Measurements from ENCODE around the gene NTF4.
"Not testable (repeated sequence)": the region's sequence is repeated elsewhere in the genome, so short reads cannot be mapped to it uniquely, and the experiment has no call there.

NTF4 gene

GRCh38 chr19:49071860-49072547 is 7.4 kb upstream of the NTF4 start:
- Mint-ChIP-seq H3K4me3 (no peak overlapping the region), H3K27me3 (peaks cover 83% of the 10 kb centered on the region)
- no peak for ATAC-seq

GRCh38 chr19:49070416-49070815 is 5.8 kb upstream of the NTF4 start:
- ATAC-seq: no peak

More at GRCh38 chr19:49071860-49072547, 7.4 kb upstream of the NTF4 start:
- Mint-ChIP-seq H3K4me1 (peaks cover 18% of the 10 kb centered on the region), H3K36me3 (peaks cover 6% of the 10 kb centered on the region), H3K9me3 (peaks cover 9% of the 10 kb centered on the region), H3K27ac (no peak overlapping the region)

GRCh38 chr19:49069026-49069425 is 4.4 kb upstream of the NTF4 start:
- H3K4me1 Mint-ChIP-seq: peaks cover 11% of the 10 kb centered on the region
- peaks cover 9% of the 10 kb centered on the region for H3K9me3 Mint-ChIP-seq
- H3K27me3 Mint-ChIP-seq: peaks cover 80% of the 10 kb centered on the region
- H3K36me3 Mint-ChIP-seq: peaks cover 6% of the 10 kb centered on the region
- no peak for ATAC-seq
- no peak overlapping the region for H3K27ac Mint-ChIP-seq
- H3K4me3 Mint-ChIP-seq: no peak overlapping the region

More at GRCh38 chr19:49070416-49070815, 5.8 kb upstream of the NTF4 start:
- Mint-ChIP-seq H3K9me3 (peaks cover 9% of the 10 kb centered on the region), H3K4me1 (peaks cover 16% of the 10 kb centered on the region), H3K4me3 (no peak overlapping the region), H3K27ac (no peak overlapping the region), H3K27me3 (peaks cover 85% of the 10 kb centered on the region), H3K36me3 (peaks cover 6% of the 10 kb centered on the region)

GRCh38 chr19:49067554-49067953 is 2.9 kb upstream of the NTF4 start:
- Mint-ChIP-seq H3K4me1 (no peaks in the 10 kb centered on the region), H3K36me3 (peaks cover under 1% of the 10 kb centered on the region), H3K9me3 (peaks cover 7% of the 10 kb centered on the region), H3K27me3 (peaks cover 78% of the 10 kb centered on the region), H3K27ac (no peak overlapping the region), H3K4me3 (no peak overlapping the region)
- no peak for ATAC-seq

- ATAC-seq: no peak
- H3K27ac Mint-ChIP-seq: no peak overlapping the region
- H3K4me3 Mint-ChIP-seq: no peak overlapping the region
- H3K9me3 Mint-ChIP-seq: peaks cover 7% of the 10 kb centered on the region
- H3K4me1 Mint-ChIP-seq: no peaks in the 10 kb centered on the region
- peaks cover 80% of the 10 kb centered on the region for H3K27me3 Mint-ChIP-seq
- H3K36me3 Mint-ChIP-seq: no peaks in the 10 kb centered on the region
Measured at GRCh38 chr19:49065905-49066512, 1.4 kb upstream of the NTF4 start.

GRCh38 chr19:49064029-49064629 is 489 bp downstream of the NTF4 start:
- Mint-ChIP-seq H3K9me3 (no peaks in the 10 kb centered on the region), H3K27ac (no peak overlapping the region), H3K27me3 (peaks cover 76% of the 10 kb centered on the region), H3K36me3 (no peaks in the 10 kb centered on the region), H3K4me1 (no peaks in the 10 kb centered on the region), H3K4me3 (no peak overlapping the region)
- ATAC-seq: no peak

GRCh38 chr19:49061445-49061844 is 3.2 kb downstream of the NTF4 start:
- peaks cover 83% of the 10 kb centered on the region for H3K27me3 Mint-ChIP-seq
- peaks cover 21% of the 10 kb centered on the region for H3K4me1 Mint-ChIP-seq
- peak; percentile 31 for ATAC-seq
- H3K9me3 Mint-ChIP-seq: no peaks in the 10 kb centered on the region
- H3K4me3 Mint-ChIP-seq: no peak overlapping the region
- no peak overlapping the region for H3K27ac Mint-ChIP-seq
- no peaks in the 10 kb centered on the region for H3K36me3 Mint-ChIP-seq

- Mint-ChIP-seq H3K4me1 (peaks cover 26% of the 10 kb centered on the region), H3K27ac (no peak overlapping the region), H3K27me3 (peaks cover 83% of the 10 kb centered on the region), H3K9me3 (no peaks in the 10 kb centered on the region), H3K4me3 (no peak overlapping the region), H3K36me3 (no peaks in the 10 kb centered on the region)
- ATAC-seq: no peak
Measured at GRCh38 chr19:49061000-49061399, 3.6 kb downstream of the NTF4 start.

- H3K27ac Mint-ChIP-seq: no peak overlapping the region
- H3K9me3 Mint-ChIP-seq: no peaks in the 10 kb centered on the region
- H3K27me3 Mint-ChIP-seq: peaks cover 82% of the 10 kb centered on the region
- no peaks in the 10 kb centered on the region for H3K36me3 Mint-ChIP-seq
- no peak overlapping the region for H3K4me3 Mint-ChIP-seq
- peaks cover 27% of the 10 kb centered on the region for H3K4me1 Mint-ChIP-seq
- no peak for ATAC-seq
Measured at GRCh38 chr19:49059053-49059452, 5.6 kb downstream of the NTF4 start.

GRCh38 chr19:49058562-49058961 is 6.1 kb downstream of the NTF4 start:
- no peak for ATAC-seq
- Mint-ChIP-seq H3K27ac (no peak overlapping the region), H3K27me3 (peaks cover 82% of the 10 kb centered on the region), H3K4me3 (no peak overlapping the region), H3K36me3 (no peaks in the 10 kb centered on the region), H3K9me3 (no peaks in the 10 kb centered on the region), H3K4me1 (peaks cover 27% of the 10 kb centered on the region)

- no peak within 1 kb of the TSS for H3K27ac Mint-ChIP-seq
- H3K4me3 Mint-ChIP-seq: peak within 1 kb of the TSS; percentile 83
- no peaks in the 10 kb centered on the region for H3K9me3 Mint-ChIP-seq
- peaks cover 78% of the 10 kb centered on the region for H3K27me3 Mint-ChIP-seq
- H3K36me3 Mint-ChIP-seq: no peaks in the 10 kb centered on the region
- H3K4me1 Mint-ChIP-seq: peaks cover 27% of the 10 kb centered on the region
- no peak for ATAC-seq
Measured at GRCh38 chr19:49057636-49058234, 6.9 kb downstream of the NTF4 start, which contains the start of gene CGB7. Gene CGB7, minus strand, starts transcription at chr19:49057749. Its CDS starts 2,374 bp downstream, at chr19:49055375.

GRCh38 chr19:49056902-49057596 is 7.6 kb downstream of the NTF4 start:
- H3K27ac Mint-ChIP-seq, H3K36me3 Mint-ChIP-seq, ATAC-seq, H3K9me3 Mint-ChIP-seq: not testable (repeated sequence)
- Mint-ChIP-seq H3K4me3 (peak overlapping the region; percentile 83), H3K4me1 (peaks cover 27% of the 10 kb centered on the region), H3K27me3 (peaks cover 78% of the 10 kb centered on the region)

- Mint-ChIP-seq H3K27me3 (peaks cover 70% of the 10 kb centered on the region), H3K27ac (no peak overlapping the region)
Measured at GRCh38 chr19:49056101-49056901, 8.3 kb downstream of the NTF4 start.

GRCh38 chr19:49050376-49051033 is 14.1 kb downstream of the NTF4 start:
- not testable (repeated sequence) for H3K4me1 Mint-ChIP-seq, H3K9me3 Mint-ChIP-seq

More at GRCh38 chr19:49056101-49056901, 8.3 kb downstream of the NTF4 start:
- Mint-ChIP-seq H3K36me3 (no peaks in the 10 kb centered on the region), H3K4me3 (peak overlapping the region; percentile 83), H3K9me3 (no peaks in the 10 kb centered on the region), H3K4me1 (peaks cover 27% of the 10 kb centered on the region)
- ATAC-seq: peak; percentile 87

More at GRCh38 chr19:49050376-49051033, 14.1 kb downstream of the NTF4 start:
- not testable (repeated sequence) for H3K4me3 Mint-ChIP-seq, ATAC-seq, H3K36me3 Mint-ChIP-seq, H3K27ac Mint-ChIP-seq
- H3K27me3 Mint-ChIP-seq: peaks cover 17% of the 10 kb centered on the region
